Measurements from ENCODE around the gene HDAC5.

- TF ChIP-seq GATA3 (IDR thresholded peaks at IDR 0.05; ENCODE audit: low read depth, low read length) = no peak
- no peak for TF ChIP-seq GATA2 (IDR thresholded peaks at IDR 0.05; ENCODE audit: low read depth, low read length)
These were observed 10.6 kb upstream of the HDAC5 start for GRCh38 chr17:44133918-44134476.

Data from SH-SY5Y (cell line).